ENCODE data around the gene TSSK6.
A peak's percentile ranks its signal among the peaks of the same experiment; 100 is the strongest.

DNA sequence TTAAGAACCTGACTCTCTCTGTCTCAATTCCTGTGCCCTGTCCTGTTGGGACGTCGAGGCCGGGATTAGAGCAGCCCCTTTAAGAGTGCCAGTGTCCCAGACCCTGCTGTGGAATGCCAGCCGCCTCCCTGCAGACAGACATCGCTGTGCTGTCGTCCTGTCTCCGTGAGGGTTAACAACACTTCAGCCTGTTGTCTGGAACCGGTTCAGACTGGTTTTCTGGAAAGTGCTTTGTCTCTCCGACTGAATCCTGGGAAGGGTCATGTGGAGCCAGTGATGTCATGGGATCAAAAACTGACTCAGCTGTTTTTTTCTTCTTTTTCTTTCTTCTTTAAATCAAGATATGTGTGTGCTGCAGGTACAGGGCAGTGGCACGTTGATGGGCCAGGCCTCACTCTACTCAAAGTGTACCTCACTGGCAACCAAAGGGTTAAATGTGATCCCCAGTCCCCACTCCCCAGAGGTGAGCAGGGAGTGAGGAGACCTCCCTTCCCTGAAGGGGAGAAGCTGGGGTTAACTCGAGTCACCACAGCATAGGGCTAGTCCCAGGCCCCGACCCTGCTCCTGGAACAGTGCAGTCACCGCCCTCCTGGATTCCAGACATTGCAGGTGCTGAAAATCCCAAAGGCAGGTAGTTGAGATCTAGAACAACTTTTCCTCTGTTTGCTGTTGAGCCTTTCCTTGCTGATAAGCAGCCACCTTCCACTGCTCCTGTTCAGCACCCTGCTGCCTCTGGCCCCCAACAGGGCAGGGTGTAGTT is 50.8 kb downstream of the TSSK6 start:
- TF ChIP-seq FOXM1 (IDR thresholded peaks at IDR 0.05; ENCODE audit: borderline replicate concordance, low read depth) (no peak), RAD21 (IDR thresholded peaks at IDR 0.05; ENCODE audit: low read depth) (no peak), EP300 (IDR thresholded peaks at IDR 0.05; ENCODE audit: borderline replicate concordance) (no peak), TAF1 (IDR thresholded peaks at IDR 0.05; ENCODE audit: low read depth) (no peak)
- TF ChIP-seq, protein P1, sequence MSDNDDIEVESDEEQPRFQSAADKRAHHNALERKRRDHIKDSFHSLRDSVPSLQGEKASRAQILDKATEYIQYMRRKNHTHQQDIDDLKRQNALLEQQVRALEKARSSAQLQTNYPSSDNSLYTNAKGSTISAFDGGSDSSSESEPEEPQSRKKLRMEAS (IDR thresholded peaks at IDR 0.05), result peak; percentile 65
- TF ChIP-seq, protein P2, sequence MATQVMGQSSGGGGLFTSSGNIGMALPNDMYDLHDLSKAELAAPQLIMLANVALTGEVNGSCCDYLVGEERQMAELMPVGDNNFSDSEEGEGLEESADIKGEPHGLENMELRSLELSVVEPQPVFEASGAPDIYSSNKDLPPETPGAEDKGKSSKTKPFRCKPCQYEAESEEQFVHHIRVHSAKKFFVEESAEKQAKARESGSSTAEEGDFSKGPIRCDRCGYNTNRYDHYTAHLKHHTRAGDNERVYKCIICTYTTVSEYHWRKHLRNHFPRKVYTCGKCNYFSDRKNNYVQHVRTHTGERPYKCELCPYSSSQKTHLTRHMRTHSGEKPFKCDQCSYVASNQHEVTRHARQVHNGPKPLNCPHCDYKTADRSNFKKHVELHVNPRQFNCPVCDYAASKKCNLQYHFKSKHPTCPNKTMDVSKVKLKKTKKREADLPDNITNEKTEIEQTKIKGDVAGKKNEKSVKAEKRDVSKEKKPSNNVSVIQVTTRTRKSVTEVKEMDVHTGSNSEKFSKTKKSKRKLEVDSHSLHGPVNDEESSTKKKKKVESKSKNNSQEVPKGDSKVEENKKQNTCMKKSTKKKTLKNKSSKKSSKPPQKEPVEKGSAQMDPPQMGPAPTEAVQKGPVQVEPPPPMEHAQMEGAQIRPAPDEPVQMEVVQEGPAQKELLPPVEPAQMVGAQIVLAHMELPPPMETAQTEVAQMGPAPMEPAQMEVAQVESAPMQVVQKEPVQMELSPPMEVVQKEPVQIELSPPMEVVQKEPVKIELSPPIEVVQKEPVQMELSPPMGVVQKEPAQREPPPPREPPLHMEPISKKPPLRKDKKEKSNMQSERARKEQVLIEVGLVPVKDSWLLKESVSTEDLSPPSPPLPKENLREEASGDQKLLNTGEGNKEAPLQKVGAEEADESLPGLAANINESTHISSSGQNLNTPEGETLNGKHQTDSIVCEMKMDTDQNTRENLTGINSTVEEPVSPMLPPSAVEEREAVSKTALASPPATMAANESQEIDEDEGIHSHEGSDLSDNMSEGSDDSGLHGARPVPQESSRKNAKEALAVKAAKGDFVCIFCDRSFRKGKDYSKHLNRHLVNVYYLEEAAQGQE (IDR thresholded peaks at IDR 0.05; ENCODE audit: low read depth), result no peak
- TF ChIP-seq, protein P3, sequence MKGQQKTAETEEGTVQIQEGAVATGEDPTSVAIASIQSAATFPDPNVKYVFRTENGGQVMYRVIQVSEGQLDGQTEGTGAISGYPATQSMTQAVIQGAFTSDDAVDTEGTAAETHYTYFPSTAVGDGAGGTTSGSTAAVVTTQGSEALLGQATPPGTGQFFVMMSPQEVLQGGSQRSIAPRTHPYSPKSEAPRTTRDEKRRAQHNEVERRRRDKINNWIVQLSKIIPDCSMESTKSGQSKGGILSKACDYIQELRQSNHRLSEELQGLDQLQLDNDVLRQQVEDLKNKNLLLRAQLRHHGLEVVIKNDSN (IDR thresholded peaks at IDR 0.05), result peak; percentile 90

Measured in Ishikawa (cell line).